HepG2 (cell line): ENCODE results near the gene PRKAR1B. TPM values are rescaled to one million over a fixed set of nuclear protein-coding genes. Genes with fewer than 3 reads are reported as not detected.

Experiments used
- ATAC-seq: fragments of 200-7000 bp; cut with Tn5 transposase; 3 replicates; pipeline ENCODE4 v1.9.1; 2020; ENCODE audit warnings: mild to moderate bottlenecking, moderate library complexity
- BruUV-seq: library from RNA; stranded (reverse); fragments of 400-500 nt; replicated peaks from 2 replicates; lab custom pipeline; 2021; lab: Mats Ljungman, UMichigan
- CTCF ChIA-PET: fragments of 300-600 bp; formaldehyde crosslinking; extraction: SDS; loops from one replicate; lab custom pipeline; 2021; ENCODE audit warnings: low total read pairs, inconsistent platforms, low intra/inter-chr PET ratio; lab: Yijun Ruan, JAX
- POLR2A ChIA-PET: fragments of 350-600 bp; sonication (Branson Sonifier 250); formaldehyde crosslinking; loops from one replicate; lab custom pipeline; 2020; ENCODE audit warnings: antibody characterized with exemption, inconsistent platforms; lab: Yijun Ruan, JAX
- DNase-seq: peaks from one replicate; pipeline ENCODE4 v3.0.0-alpha.2; 2015; ENCODE audit warnings: low spot score
- FAIRE-seq: peaks from 3 replicates; lab custom pipeline; 2011; peaks lifted over from hg19 to GRCh38; lab: Jason Lieb, UNC
- H2AFZ ChIP-seq: one replicate; pipeline ENCODE4 v1.6.1; 2011; ENCODE audit warnings: low read length, inconsistent platforms
- H3K27ac ChIP-seq: fragments of 300-600 bp; 3 replicates; pipeline ENCODE4 v1.8.0; 2011; ENCODE audit warnings: mixed run types, mild to moderate bottlenecking, mixed read lengths, low read length, inconsistent platforms; ENCODE audit not compliant: insufficient read depth; ENCODE audit errors: extremely low read length
- H3K27me3 ChIP-seq, 2 experiments: fragments of 200-600 bp in 1 of 2; 2 replicates in 1 of 2; 3 replicates in 1 of 2; pipeline versions ENCODE4 v1.6.0 to v1.8.0; 2011; ENCODE audit warnings: low read length in 2 of 2, mild to moderate bottlenecking in 2 of 2, moderate library complexity in 2 of 2, inconsistent platforms in 1 of 2; ENCODE audit not compliant: insufficient read depth in 2 of 2, control insufficient read depth in 1 of 2
- H3K36me3 ChIP-seq, 2 experiments: fragments of 200-600 bp in 1 of 2; replicated peaks in 1 of 2; 2 replicates in 1 of 2; 3 replicates in 1 of 2; pipeline versions ENCODE4 v1.5.1 to v1.8.0; 2011; ENCODE audit warnings: low read length in 2 of 2, inconsistent platforms in 1 of 2; ENCODE audit not compliant: insufficient read depth in 2 of 2, control insufficient read depth in 1 of 2
- H3K4me1 ChIP-seq: 2 replicates; pipeline ENCODE4 v1.5.1; 2012; ENCODE audit warnings: low read length, inconsistent platforms; ENCODE audit not compliant: insufficient read depth
- H3K4me2 ChIP-seq: 2 replicates; pipeline ENCODE4 v1.6.0; 2011; ENCODE audit warnings: low read depth, low read length, inconsistent platforms
- H3K4me3 ChIP-seq, 3 experiments: fragments of 200-600 bp in 1 of 3; sonication (generic), shearing (Covaris generic) in 1 of 3; replicated peaks in 1 of 3; 2 replicates each; pipeline ENCODE4 v1.5.1; 2011 to 2016; ENCODE audit warnings: low read length in 3 of 3, inconsistent platforms in 2 of 3, low read depth in 2 of 3, mild to moderate bottlenecking in 2 of 3, control low read depth in 1 of 3, mixed read lengths in 1 of 3; ENCODE audit not compliant: insufficient read depth in 1 of 3
- H3K79me2 ChIP-seq: one replicate; pipeline ENCODE4 v1.6.1; 2011; ENCODE audit warnings: low read length, inconsistent platforms; ENCODE audit not compliant: insufficient read depth
- H3K9ac ChIP-seq: 2 replicates; pipeline ENCODE4 v1.6.0; 2011; ENCODE audit warnings: mild to moderate bottlenecking, low read depth, low read length, inconsistent platforms; ENCODE audit not compliant: insufficient read depth
- H3K9me3 ChIP-seq: 2 replicates; pipeline ENCODE4 v1.5.1; 2012; ENCODE audit warnings: mild to moderate bottlenecking, low read length
- H4K20me1 ChIP-seq: 2 replicates; pipeline ENCODE4 v1.6.0; 2011; ENCODE audit warnings: inconsistent platforms, mild to moderate bottlenecking, low read length, moderate library complexity; ENCODE audit not compliant: insufficient read depth
- AHR ChIP-seq: IDR thresholded peaks from 2 replicates; pipeline ENCODE4 v1.6.1; 2018; ENCODE audit warnings: missing genetic modification reagents, missing compliant biosample characterization
- FOSL1 ChIP-seq: sonication (generic); formaldehyde crosslinking; IDR thresholded peaks from 2 replicates; pipeline ENCODE4 v1.9.0; 2021; ENCODE audit warnings: missing genetic modification reagents, borderline replicate concordance
- GABPB1 ChIP-seq: IDR thresholded peaks from 2 replicates; pipeline ENCODE4 v1.6.1; 2016; ENCODE audit warnings: mild to moderate bottlenecking, missing genetic modification reagents, moderate library complexity, missing compliant biosample characterization
- GATAD2A ChIP-seq: IDR thresholded peaks from 2 replicates; pipeline ENCODE4 v1.6.1; 2016
- HOXA7 ChIP-seq: sonication (generic); formaldehyde crosslinking; IDR thresholded peaks from 2 replicates; pipeline ENCODE4 v1.8.1; 2022; ENCODE audit warnings: mild to moderate bottlenecking, missing genetic modification reagents, moderate library complexity
- PHB2 ChIP-seq: fragments of 450-650 bp; IDR thresholded peaks from 2 replicates; pipeline ENCODE4 v1.6.1; 2018; ENCODE audit not compliant: partially characterized antibody
- RBAK ChIP-seq: sonication (generic); formaldehyde crosslinking; IDR thresholded peaks from 2 replicates; pipeline ENCODE4 v1.5.1; 2020; ENCODE audit warnings: mild to moderate bottlenecking, missing genetic modification reagents
- SRSF4 ChIP-seq: fragments of 200-400 bp; formaldehyde crosslinking; IDR thresholded peaks from one replicate; pipeline ENCODE4 v1.6.1; 2018; ENCODE audit warnings: mild to moderate bottlenecking, low read depth, low read length, moderate library complexity; ENCODE audit not compliant: poor library complexity, severe bottlenecking
- SYNCRIP ChIP-seq: fragments of 200-400 bp; formaldehyde crosslinking; IDR thresholded peaks from 2 replicates; pipeline ENCODE4 v1.6.1; 2018; ENCODE audit warnings: mild to moderate bottlenecking, low read depth, low read length; ENCODE audit not compliant: insufficient read depth
- ZFP37 ChIP-seq: sonication (generic); formaldehyde crosslinking; IDR thresholded peaks from 2 replicates; pipeline ENCODE4 v1.4.0; 2020; ENCODE audit warnings: missing genetic modification reagents, borderline replicate concordance
- ZMYM3 ChIP-seq: sonication (generic); formaldehyde crosslinking; IDR thresholded peaks from 2 replicates; pipeline ENCODE4 v1.5.1; 2020; ENCODE audit warnings: mild to moderate bottlenecking, missing genetic modification reagents
- ZNF510 ChIP-seq: sonication (generic); formaldehyde crosslinking; IDR thresholded peaks from 2 replicates; pipeline ENCODE4 v1.4.0; 2020; ENCODE audit warnings: low read depth, mild to moderate bottlenecking, missing genetic modification reagents
- ZNF614 ChIP-seq: IDR thresholded peaks from 2 replicates; pipeline ENCODE4 v1.6.1; 2018; ENCODE audit warnings: missing biosample characterization, missing genetic modification reagents, inconsistent platforms, borderline replicate concordance
- ZSCAN21 ChIP-seq: sonication (generic); formaldehyde crosslinking; IDR thresholded peaks from 2 replicates; pipeline ENCODE4 v1.8.0; 2022; ENCODE audit warnings: mild to moderate bottlenecking, missing genetic modification reagents, moderate library complexity, borderline replicate concordance
- WGBS: methylation state at CpG from one replicate; pipeline ENCODE4 v1.1.6; 2017; ENCODE audit warnings: low lambda C conversion rate; 5-methylcytosine and 5-hydroxymethylcytosine counted together
- in situ Hi-C: cut with HindIII; loops from 2 replicates; pipeline ENCODE4 v1.10.0; 2017; ENCODE audit warnings: low pct_unique_long_range_greater_than_20kb; ENCODE audit not compliant: extremely low pct_ligation_motif_present
- intact Hi-C: fragments of 100-400 bp; cut with micrococcal nuclease; formaldehyde crosslinking; loops from one replicate; pipeline ENCODE4 v1.10.0; 2022; ENCODE audit not compliant: unreplicated experiment
- polyA plus RNA-seq, 8 experiments: library from polyadenylated mRNA; depleted of rRNA in 3 of 8; stranded (reverse) in 7 of 8; unstranded in 1 of 8; fragments of >200 nt; fragmentation: Illumina TruSeq in 4 of 8; extraction: Trizol in 4 of 8; gene quantifications; 2 replicates each; pipeline versions ENCODE4 v1.2.1 to v1.2.3, GENCODE V29; 2011 to 2016; ENCODE audit warnings: low read depth in 4 of 8, missing spikeins in 1 of 8, mixed read lengths in 1 of 8; ENCODE audit not compliant: insufficient read depth in 1 of 8
- total RNA-seq, 5 experiments: library from RNA; depleted of rRNA; stranded (reverse); fragments of >200 nt; fragmentation: Illumina TruSeq; extraction: Trizol; gene quantifications; 2 replicates each; pipeline ENCODE4 v1.2.3, GENCODE V29; 2016; ENCODE audit warnings: low read depth in 1 of 5
- TF ChIP-seq, protein P1 (sequence below): sonication (generic); formaldehyde crosslinking; IDR thresholded peaks from 2 replicates; pipeline ENCODE4 v1.4.0; 2020; ENCODE audit warnings: mild to moderate bottlenecking, missing genetic modification reagents
- TF ChIP-seq, protein P2 (sequence below): IDR thresholded peaks from 2 replicates; pipeline ENCODE4 v1.6.1; 2012; ENCODE audit warnings: inconsistent platforms
- TF ChIP-seq, protein P3 (sequence below): sonication (generic); formaldehyde crosslinking; IDR thresholded peaks from 2 replicates; pipeline ENCODE4 v1.4.0; 2020; ENCODE audit warnings: missing genetic modification reagents, borderline replicate concordance
- TF ChIP-seq, protein P4 (sequence below): sonication (generic); formaldehyde crosslinking; IDR thresholded peaks from 2 replicates; pipeline ENCODE4 v1.8.0; 2022; ENCODE audit warnings: mild to moderate bottlenecking, missing genetic modification reagents

Gene PRKAR1B
- total and polyA plus RNA-seq, 2 of the 13 experiments (the other 11 are each of a cell fraction or from before 2014, with no cell fraction given), result 7.9 to 28.2 TPM

DNA sequence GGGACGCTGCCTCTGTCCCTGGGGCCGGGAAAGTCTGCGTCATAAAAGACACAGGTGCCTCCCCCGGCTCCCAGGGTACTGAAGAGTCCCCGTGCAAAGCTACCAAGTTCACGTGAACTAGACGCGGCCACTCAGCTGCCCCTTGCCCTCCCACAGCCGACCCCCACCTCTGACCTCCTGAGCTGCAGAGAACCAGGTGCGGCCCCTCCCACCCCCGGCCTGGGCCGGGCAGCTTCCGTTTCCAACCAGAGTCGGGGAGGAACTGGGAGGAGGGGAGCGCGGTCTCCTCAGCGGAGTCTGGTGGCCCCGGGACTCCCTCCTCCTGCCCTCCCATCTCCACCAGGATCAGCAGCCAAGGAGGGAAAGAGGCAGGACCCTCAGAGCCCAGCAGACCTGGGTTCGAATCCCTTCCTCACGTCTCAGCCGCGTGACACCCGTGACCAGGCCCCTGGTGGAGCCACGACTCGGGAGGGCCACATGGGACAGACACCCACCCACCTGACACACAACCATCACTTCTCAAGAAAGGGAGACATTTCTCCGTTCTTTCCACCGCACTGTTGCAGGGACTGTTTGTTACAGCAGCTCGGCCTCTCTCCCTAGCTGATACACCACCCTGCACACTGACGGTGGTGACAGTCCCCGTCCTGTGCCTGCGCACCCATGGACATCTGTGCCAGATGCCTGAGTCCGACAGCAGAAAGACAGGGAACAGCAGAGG lies 170.1 kb downstream of the PRKAR1B start (continued):
- TF ChIP-seq FOSL1 (CRISPR knock-in tag) (no peak), PHB2 (no peak), GABPB1 (no peak), ZNF614 (CRISPR knock-in tag) (no peak), ZFP37 (CRISPR knock-in tag) (no peak), ZNF510 (CRISPR knock-in tag) (no peak), RBAK (CRISPR knock-in tag) (peak; percentile 99), ZMYM3 (CRISPR knock-in tag) (peak; percentile 56; the same call in 1 of the 2 replicates)
- TF ChIP-seq, protein P1, sequence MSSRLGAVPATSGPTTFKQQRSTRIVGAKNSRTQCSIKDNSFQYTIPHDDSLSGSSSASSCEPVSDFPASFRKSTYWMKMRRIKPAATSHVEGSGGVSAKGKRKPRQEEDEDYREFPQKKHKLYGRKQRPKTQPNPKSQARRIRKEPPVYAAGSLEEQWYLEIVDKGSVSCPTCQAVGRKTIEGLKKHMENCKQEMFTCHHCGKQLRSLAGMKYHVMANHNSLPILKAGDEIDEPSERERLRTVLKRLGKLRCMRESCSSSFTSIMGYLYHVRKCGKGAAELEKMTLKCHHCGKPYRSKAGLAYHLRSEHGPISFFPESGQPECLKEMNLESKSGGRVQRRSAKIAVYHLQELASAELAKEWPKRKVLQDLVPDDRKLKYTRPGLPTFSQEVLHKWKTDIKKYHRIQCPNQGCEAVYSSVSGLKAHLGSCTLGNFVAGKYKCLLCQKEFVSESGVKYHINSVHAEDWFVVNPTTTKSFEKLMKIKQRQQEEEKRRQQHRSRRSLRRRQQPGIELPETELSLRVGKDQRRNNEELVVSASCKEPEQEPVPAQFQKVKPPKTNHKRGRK (CRISPR knock-in tag), result no peak
- TF ChIP-seq, protein P2, sequence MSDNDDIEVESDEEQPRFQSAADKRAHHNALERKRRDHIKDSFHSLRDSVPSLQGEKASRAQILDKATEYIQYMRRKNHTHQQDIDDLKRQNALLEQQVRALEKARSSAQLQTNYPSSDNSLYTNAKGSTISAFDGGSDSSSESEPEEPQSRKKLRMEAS, result no peak
- TF ChIP-seq, all 625 proteins: peak for 3

DNA sequence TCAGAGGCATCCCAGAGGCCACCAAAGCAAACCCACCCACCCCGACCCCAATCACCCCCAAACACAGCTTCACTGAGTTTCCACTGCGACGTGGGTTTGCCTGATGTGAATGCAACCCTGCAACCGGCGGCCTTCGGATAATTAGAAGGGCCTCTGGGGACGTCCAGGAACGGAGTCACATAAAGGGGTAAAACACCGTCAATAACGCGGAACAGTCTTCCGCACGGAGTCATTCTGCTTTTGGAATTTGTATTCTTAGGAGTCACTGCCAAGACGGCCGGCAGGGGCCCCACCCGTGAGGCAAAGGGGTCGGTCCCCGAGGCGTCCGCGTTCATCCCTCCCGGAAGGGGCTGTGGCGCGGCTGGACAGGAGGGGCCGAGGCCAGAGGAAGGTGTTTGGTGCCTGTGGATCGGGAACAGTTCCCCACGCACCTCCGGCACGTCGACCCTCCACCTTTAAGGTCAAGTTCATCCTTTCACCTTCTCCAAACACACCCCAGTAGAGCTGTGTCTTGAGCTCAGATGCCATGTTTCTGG lies 170.7 kb downstream of the PRKAR1B start:
- CTCF ChIA-PET, result no interaction called here
- no peak for FAIRE-seq
- intact Hi-C loops, result no loop called here
- TF ChIP-seq SRSF4 (no peak), HOXA7 (CRISPR knock-in tag) (no peak), GATAD2A (CRISPR knock-in tag) (no peak), SYNCRIP (no peak), ZSCAN21 (no peak), GABPB1 (no peak), AHR (no peak)
- TF ChIP-seq, protein P3, sequence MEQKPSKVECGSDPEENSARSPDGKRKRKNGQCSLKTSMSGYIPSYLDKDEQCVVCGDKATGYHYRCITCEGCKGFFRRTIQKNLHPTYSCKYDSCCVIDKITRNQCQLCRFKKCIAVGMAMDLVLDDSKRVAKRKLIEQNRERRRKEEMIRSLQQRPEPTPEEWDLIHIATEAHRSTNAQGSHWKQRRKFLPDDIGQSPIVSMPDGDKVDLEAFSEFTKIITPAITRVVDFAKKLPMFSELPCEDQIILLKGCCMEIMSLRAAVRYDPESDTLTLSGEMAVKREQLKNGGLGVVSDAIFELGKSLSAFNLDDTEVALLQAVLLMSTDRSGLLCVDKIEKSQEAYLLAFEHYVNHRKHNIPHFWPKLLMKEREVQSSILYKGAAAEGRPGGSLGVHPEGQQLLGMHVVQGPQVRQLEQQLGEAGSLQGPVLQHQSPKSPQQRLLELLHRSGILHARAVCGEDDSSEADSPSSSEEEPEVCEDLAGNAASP (CRISPR knock-in tag), result no peak
- TF ChIP-seq, protein P4, sequence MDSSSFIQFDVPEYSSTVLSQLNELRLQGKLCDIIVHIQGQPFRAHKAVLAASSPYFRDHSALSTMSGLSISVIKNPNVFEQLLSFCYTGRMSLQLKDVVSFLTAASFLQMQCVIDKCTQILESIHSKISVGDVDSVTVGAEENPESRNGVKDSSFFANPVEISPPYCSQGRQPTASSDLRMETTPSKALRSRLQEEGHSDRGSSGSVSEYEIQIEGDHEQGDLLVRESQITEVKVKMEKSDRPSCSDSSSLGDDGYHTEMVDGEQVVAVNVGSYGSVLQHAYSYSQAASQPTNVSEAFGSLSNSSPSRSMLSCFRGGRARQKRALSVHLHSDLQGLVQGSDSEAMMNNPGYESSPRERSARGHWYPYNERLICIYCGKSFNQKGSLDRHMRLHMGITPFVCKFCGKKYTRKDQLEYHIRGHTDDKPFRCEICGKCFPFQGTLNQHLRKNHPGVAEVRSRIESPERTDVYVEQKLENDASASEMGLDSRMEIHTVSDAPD (CRISPR knock-in tag), result no peak

More for the DNA sequence above, 170.7 kb downstream of the PRKAR1B start:
- POLR2A ChIA-PET, result no interaction called here
- DNase-seq (no peak), ATAC-seq (no peak)
- 93% methylated on average over 29 of the region's 30 CpGs for WGBS
- no peaks in the 10 kb centered on the region for H3K79me2 ChIP-seq
- no TSS peak for BruUV-seq
- no peak overlapping the region for H3K9ac ChIP-seq
- no peaks in the 10 kb centered on the region for H3K9me3 ChIP-seq
- H3K4me1 ChIP-seq, result peaks cover 22% of the 10 kb centered on the region
- H3K4me3 ChIP-seq, result no peak overlapping the region
- H3K27ac ChIP-seq, result no peak overlapping the region
- H3K36me3 ChIP-seq, result no peaks in the 10 kb centered on the region
- in situ Hi-C loops, result no loop called here
- no peak overlapping the region for H2AFZ ChIP-seq
- no peaks in the 10 kb centered on the region for H3K27me3 ChIP-seq
- no peaks in the 10 kb centered on the region for H4K20me1 ChIP-seq
- no peak overlapping the region for H3K4me2 ChIP-seq
